CD4-positive, alpha-beta T cell (primary cell): ENCODE measurements around the gene GTSF1L. TPM values are rescaled to one million over a fixed set of nuclear protein-coding genes. Genes with fewer than 3 reads are reported as not detected.

Experiments
- ATAC-seq: fragments of 200-7000 bp; cut with Tn5 transposase; one replicate; pipeline ENCODE4 v1.10.0; 2022; ENCODE audit warnings: mild to moderate bottlenecking; ENCODE audit not compliant: poor library complexity
- CTCF ChIA-PET: fragments of 350-600 bp; sonication (Branson Sonifier 250); formaldehyde crosslinking; loops from one replicate; lab custom pipeline; 2021; ENCODE audit warnings: antibody characterized with exemption, inconsistent platforms; lab: Charles Lee
- POLR2A ChIA-PET: fragments of 350-600 bp; sonication (Branson Sonifier 250); formaldehyde crosslinking; loops from one replicate; lab custom pipeline; 2021; ENCODE audit warnings: antibody characterized with exemption, inconsistent platforms; lab: Charles Lee
- DNase-seq, 14 experiments: peaks; one replicate each; pipeline ENCODE4 v3.0.0-alpha.2; 2013 to 2020; ENCODE audit warnings: mixed read lengths in 2 of 14
- H3K27ac ChIP-seq, 2 donors: one replicate each; pipeline versions ENCODE4 v1.5.1 to v1.7.0; 2013; ENCODE audit warnings: low read length in 2 of 2, low read depth in 1 of 2, mild to moderate bottlenecking in 1 of 2
- H3K27me3 ChIP-seq, 2 experiments: 1 replicate in 1 of 2; 2 replicates in 1 of 2; pipeline versions ENCODE4 v1.6.1 to v1.7.0; 2013; ENCODE audit warnings: low read length in 2 of 2, control low read depth in 1 of 2, mild to moderate bottlenecking in 1 of 2, moderate library complexity in 1 of 2; ENCODE audit not compliant: insufficient read depth in 2 of 2, control insufficient read depth in 1 of 2
- H3K36me3 ChIP-seq: one replicate; pipeline ENCODE4 v1.6.1; 2013; ENCODE audit warnings: low read length, control low read depth; ENCODE audit not compliant: insufficient read depth
- H3K4me1 ChIP-seq: one replicate; pipeline ENCODE4 v1.6.1; 2013; ENCODE audit warnings: low read length, control low read depth; ENCODE audit not compliant: insufficient read depth
- H3K4me3 ChIP-seq: one replicate; pipeline ENCODE4 v1.5.1; 2013; ENCODE audit warnings: mild to moderate bottlenecking, low read length, moderate library complexity
- H3K9me3 ChIP-seq, 2 experiments: 1 replicate in 1 of 2; 2 replicates in 1 of 2; pipeline versions ENCODE4 v1.6.1 to v1.7.0; 2013; ENCODE audit warnings: low read length in 2 of 2, mild to moderate bottlenecking in 2 of 2, control low read depth in 1 of 2, moderate library complexity in 1 of 2; ENCODE audit not compliant: control insufficient read depth in 1 of 2, insufficient read depth in 1 of 2
- H3K27ac Mint-ChIP-seq: one replicate; pipeline ENCODE4 v1.8.0; 2020; ENCODE audit warnings: mixed read lengths
- H3K27me3 Mint-ChIP-seq: one replicate; pipeline ENCODE4 v1.8.0; 2021; ENCODE audit warnings: mixed read lengths
- H3K36me3 Mint-ChIP-seq: one replicate; pipeline ENCODE4 v1.8.0; 2021; ENCODE audit warnings: low read depth, mixed read lengths
- H3K4me1 Mint-ChIP-seq: one replicate; pipeline ENCODE4 v1.8.0; 2021; ENCODE audit warnings: low read depth, mixed read lengths
- H3K4me3 Mint-ChIP-seq: one replicate; pipeline ENCODE4 v1.8.0; 2020; ENCODE audit warnings: mild to moderate bottlenecking, mixed read lengths
- H3K9me3 Mint-ChIP-seq: one replicate; pipeline ENCODE4 v1.8.0; 2020; ENCODE audit warnings: mixed read lengths
- intact Hi-C, 2 experiments: fragments of 100-400 bp; cut with DNase I in 1 of 2; cut with micrococcal nuclease in 1 of 2; formaldehyde crosslinking; loops; one replicate each; pipeline versions ENCODE4 v1.15.1 to v1.9.0; 2023 to 2025; cut with DNase I, micrococcal nuclease
- total RNA-seq, 174 experiments: library from RNA in 2 of 174; stranded (reverse) in 2 of 174; gene quantifications; one replicate each; pipeline ENCODE4 v1.2.3 and lab custom pipeline; 2021 to 2026
- TF ChIP-seq, protein P1 (sequence below): fragments of 200-600 bp; IDR thresholded peaks from one replicate; pipeline ENCODE4 v1.8.0; 2022; ENCODE audit warnings: antibody characterized with exemption, mild to moderate bottlenecking

GTSF1L gene
- total RNA-seq, 2 experiments from 2014 or later, result not detected

- Mint-ChIP-seq H3K4me3 (no peak overlapping the region), H3K27ac (no peak overlapping the region), H3K27me3 (no peaks in the 10 kb centered on the region), H3K36me3 (no peaks in the 10 kb centered on the region), H3K4me1 (peaks cover 53% of the 10 kb centered on the region), H3K9me3 (peaks cover 4% of the 10 kb centered on the region)
- POLR2A ChIA-PET, result no interaction called here
- Histone ChIP-seq H3K36me3 (no peaks in the 10 kb centered on the region), H3K27me3 (no peaks in the 10 kb centered on the region), H3K27ac (no peak overlapping the region), H3K9me3 (peaks cover 0 to 7% of the 10 kb centered on the region in 2 experiments), H3K4me1 (peaks cover 19% of the 10 kb centered on the region), H3K4me3 (no peak overlapping the region)
- intact Hi-C loops, result no loop called here
- CTCF ChIA-PET, result no interaction called here
- ATAC-seq (no peak), DNase-seq (no peak)
- TF ChIP-seq, protein P1, sequence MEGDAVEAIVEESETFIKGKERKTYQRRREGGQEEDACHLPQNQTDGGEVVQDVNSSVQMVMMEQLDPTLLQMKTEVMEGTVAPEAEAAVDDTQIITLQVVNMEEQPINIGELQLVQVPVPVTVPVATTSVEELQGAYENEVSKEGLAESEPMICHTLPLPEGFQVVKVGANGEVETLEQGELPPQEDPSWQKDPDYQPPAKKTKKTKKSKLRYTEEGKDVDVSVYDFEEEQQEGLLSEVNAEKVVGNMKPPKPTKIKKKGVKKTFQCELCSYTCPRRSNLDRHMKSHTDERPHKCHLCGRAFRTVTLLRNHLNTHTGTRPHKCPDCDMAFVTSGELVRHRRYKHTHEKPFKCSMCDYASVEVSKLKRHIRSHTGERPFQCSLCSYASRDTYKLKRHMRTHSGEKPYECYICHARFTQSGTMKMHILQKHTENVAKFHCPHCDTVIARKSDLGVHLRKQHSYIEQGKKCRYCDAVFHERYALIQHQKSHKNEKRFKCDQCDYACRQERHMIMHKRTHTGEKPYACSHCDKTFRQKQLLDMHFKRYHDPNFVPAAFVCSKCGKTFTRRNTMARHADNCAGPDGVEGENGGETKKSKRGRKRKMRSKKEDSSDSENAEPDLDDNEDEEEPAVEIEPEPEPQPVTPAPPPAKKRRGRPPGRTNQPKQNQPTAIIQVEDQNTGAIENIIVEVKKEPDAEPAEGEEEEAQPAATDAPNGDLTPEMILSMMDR, result no peak
Observed at GRCh38 chr20:43731469-43731868, 4.7 kb upstream of the GTSF1L start.

DNA sequence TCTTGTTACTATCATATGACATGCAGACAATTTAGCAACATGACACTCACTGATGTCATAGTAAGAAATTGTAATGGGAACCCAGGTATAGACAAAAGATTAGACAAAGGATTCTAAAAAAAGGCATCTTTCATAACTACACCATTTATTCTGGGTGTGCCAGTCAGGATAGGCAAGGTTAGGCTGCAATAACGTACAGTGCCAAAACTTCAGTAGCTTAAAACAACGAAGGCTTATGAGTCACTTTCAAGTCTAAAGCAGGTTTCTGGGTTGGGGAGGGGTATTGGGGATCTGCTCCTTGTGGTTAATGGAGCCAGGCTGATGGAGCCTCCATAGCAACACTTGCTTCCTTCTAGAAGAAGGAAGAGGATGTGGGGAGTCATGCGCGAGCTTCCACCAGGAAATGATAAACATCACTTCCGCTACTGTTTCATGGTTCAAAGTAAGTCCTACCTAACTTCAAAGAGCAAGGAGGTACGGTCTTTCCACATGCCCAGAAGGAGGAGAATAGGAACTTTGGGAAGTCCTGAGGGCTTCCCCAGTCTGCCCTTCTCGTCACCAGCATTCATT, 2.0 kb upstream of the GTSF1L start:
- ATAC-seq (peak; percentile 41), DNase-seq (peak in 1 of 14 experiments; percentile 30)
- Histone ChIP-seq H3K27ac (no peak overlapping the region), H3K27me3 (no peaks in the 10 kb centered on the region), H3K4me1 (peaks cover 22% of the 10 kb centered on the region), H3K4me3 (no peak overlapping the region), H3K36me3 (no peaks in the 10 kb centered on the region), H3K9me3 (peaks cover 0 to 7% of the 10 kb centered on the region in 2 experiments)
- no peaks in the 10 kb centered on the region for H3K27me3 Mint-ChIP-seq
- H3K9me3 Mint-ChIP-seq, result peaks cover 4% of the 10 kb centered on the region
- TF ChIP-seq, protein P1, result no peak
- ChIA-PET POLR2A (interaction anchor here (0.6 to 1.1 kb wide), 4 partner anchors 11 to 783 kb away, joined by 3 to 4 read pairs (median 4); no protein-coding TSS in a partner anchor), CTCF (interaction anchor here (0.5 kb wide), 1 partner anchor 12 kb away, joined by 3 read pairs; no protein-coding TSS in a partner anchor)
- intact Hi-C loops, result no loop called here
- H3K36me3 Mint-ChIP-seq, result no peaks in the 10 kb centered on the region
- peak overlapping the region; percentile 72 for H3K27ac Mint-ChIP-seq
- H3K4me3 Mint-ChIP-seq, result peak overlapping the region; percentile 31
- peaks cover 64% of the 10 kb centered on the region for H3K4me1 Mint-ChIP-seq

GRCh38 chr20:43727980-43728590, 1.3 kb upstream of the GTSF1L start:
- intact Hi-C loops, result no loop called here
- no peak overlapping the region for H3K27ac ChIP-seq
- peaks cover 0 to 7% of the 10 kb centered on the region in 2 experiments for H3K9me3 ChIP-seq
- peak overlapping the region; percentile 31 for H3K4me3 Mint-ChIP-seq
- H3K27me3 ChIP-seq, result no peaks in the 10 kb centered on the region
- no peak overlapping the region for H3K4me3 ChIP-seq
- no peaks in the 10 kb centered on the region for H3K27me3 Mint-ChIP-seq
- peaks cover 26% of the 10 kb centered on the region for H3K4me1 ChIP-seq
- peaks cover 65% of the 10 kb centered on the region for H3K4me1 Mint-ChIP-seq
- H3K27ac Mint-ChIP-seq, result peak overlapping the region; percentile 72
- H3K36me3 Mint-ChIP-seq, result no peaks in the 10 kb centered on the region
- ATAC-seq, result peak; percentile 80
- H3K9me3 Mint-ChIP-seq, result peaks cover 4% of the 10 kb centered on the region
- H3K36me3 ChIP-seq, result no peaks in the 10 kb centered on the region
- DNase-seq, result peak in 6 of 14 experiments; percentile 23 to 77 (median 59)
- TF ChIP-seq, protein P1, result no peak
- ChIA-PET CTCF (interaction anchor here (1.1 kb wide), 1 partner anchor 10 kb away, joined by 6 read pairs; no protein-coding TSS in a partner anchor), POLR2A (interaction anchor here (0.6 to 1.1 kb wide), 4 partner anchors 10 to 783 kb away, joined by 3 to 4 read pairs (median 4); no protein-coding TSS in a partner anchor)
